ENCODE measurements around the gene INPP4B. TPM values are rescaled to one million over a fixed set of nuclear protein-coding genes. Genes with fewer than 3 reads are reported as not detected.

INPP4B gene
- total RNA-seq, 1 experiment from 2014 or later, result 0.07 TPM

DNA sequence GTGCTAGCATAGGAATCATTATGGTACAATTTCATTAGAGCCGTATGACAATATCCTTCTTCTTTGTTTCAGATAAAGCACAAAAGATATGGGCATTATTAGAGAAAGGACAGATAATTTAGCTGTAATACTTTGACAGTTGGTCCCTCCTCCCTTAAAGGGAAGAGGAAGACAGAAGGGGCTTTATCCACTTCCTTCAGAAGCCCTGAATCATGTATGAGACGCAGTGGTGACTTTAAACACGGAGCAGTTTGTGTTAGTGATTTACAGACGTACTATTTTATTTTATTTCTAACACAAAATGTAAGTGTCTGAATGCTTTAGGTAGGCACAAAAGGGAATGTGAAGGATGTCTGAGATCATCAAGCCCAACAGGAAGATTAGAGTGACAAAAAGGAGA, 742.1 kb downstream of the INPP4B start:
- Histone ChIP-seq H4K8ac (replicated peaks; ENCODE audit: insufficient read length, low read depth, low read length) (no peak overlapping the region), H3K14ac (ENCODE audit: insufficient read depth, low read length) (no peak overlapping the region), H3K56ac (ENCODE audit: insufficient read length, low read depth, low read length) (no peak overlapping the region), H2AFZ (ENCODE audit: low read length) (no peak overlapping the region), H3K27ac (ENCODE audit: insufficient read length, low read depth, low read length) (no peak overlapping the region), H2BK20ac (ENCODE audit: low read depth, low read length, poor library complexity, severe bottlenecking) (no peak overlapping the region), H3K27me3 (ENCODE audit: insufficient read depth, low read length) (no peaks in the 10 kb centered on the region), H4K20me1 (ENCODE audit: control insufficient read depth, insufficient read depth, insufficient read length) (no peaks in the 10 kb centered on the region), H2AK5ac (ENCODE audit: insufficient read length, low read length) (no peak overlapping the region), H3K4me2 (ENCODE audit: insufficient read depth, insufficient read length, low read length) (no peak overlapping the region), H3K18ac (ENCODE audit: insufficient read length, low read depth, low read length) (no peak overlapping the region), H3K23ac (ENCODE audit: insufficient read length, low read depth, low read length) (no peak overlapping the region), H2BK5ac (ENCODE audit: insufficient read length, low read length) (no peak overlapping the region), H2BK120ac (ENCODE audit: low read depth, low read length, poor library complexity, severe bottlenecking) (no peak overlapping the region), H4K5ac (ENCODE audit: insufficient read length, low read depth, low read length) (no peak overlapping the region), H3K9ac (ENCODE audit: extremely low read depth, insufficient read length, low read length) (no peak overlapping the region), H4K91ac (ENCODE audit: insufficient read length, low read depth, low read length) (no peak overlapping the region), H3K23me2 (ENCODE audit: insufficient read length, low read depth, low read length, poor library complexity, severe bottlenecking) (no peaks in the 10 kb centered on the region), H2BK15ac (ENCODE audit: low read depth, low read length) (no peak overlapping the region), H3K4ac (ENCODE audit: low read depth, low read length) (no peak overlapping the region), H3K79me1 (ENCODE audit: insufficient read depth, low read depth, low read length, poor library complexity, severe bottlenecking) (no peaks in the 10 kb centered on the region), H3K9me3 (ENCODE audit: control insufficient read depth, low read depth, low read length) (no peaks in the 10 kb centered on the region), H3K79me2 (ENCODE audit: insufficient read depth, low read length) (no peaks in the 10 kb centered on the region), H3T11ph (ENCODE audit: low read length) (no peak overlapping the region), H3K4me1 (ENCODE audit: insufficient read depth, low read length) (no peaks in the 10 kb centered on the region), H2BK12ac (ENCODE audit: insufficient read length, low read depth, low read length) (no peak overlapping the region)
- H3K36me3 Mint-ChIP-seq (ENCODE audit: insufficient read depth in 1 of 3, low read depth in 3 of 3), result no peaks in the 10 kb centered on the region
- no CpG with 5 or more reads among the region's 4 CpGs for WGBS (ENCODE audit: extremely low coverage, insufficient read length, low lambda C conversion rate)
- H3K4me1 Mint-ChIP-seq, result no peaks in the 10 kb centered on the region
- no peak overlapping the region for H3K27ac Mint-ChIP-seq
- H3K4me3 Mint-ChIP-seq, result no peak overlapping the region
- TF ChIP-seq, protein P1, sequence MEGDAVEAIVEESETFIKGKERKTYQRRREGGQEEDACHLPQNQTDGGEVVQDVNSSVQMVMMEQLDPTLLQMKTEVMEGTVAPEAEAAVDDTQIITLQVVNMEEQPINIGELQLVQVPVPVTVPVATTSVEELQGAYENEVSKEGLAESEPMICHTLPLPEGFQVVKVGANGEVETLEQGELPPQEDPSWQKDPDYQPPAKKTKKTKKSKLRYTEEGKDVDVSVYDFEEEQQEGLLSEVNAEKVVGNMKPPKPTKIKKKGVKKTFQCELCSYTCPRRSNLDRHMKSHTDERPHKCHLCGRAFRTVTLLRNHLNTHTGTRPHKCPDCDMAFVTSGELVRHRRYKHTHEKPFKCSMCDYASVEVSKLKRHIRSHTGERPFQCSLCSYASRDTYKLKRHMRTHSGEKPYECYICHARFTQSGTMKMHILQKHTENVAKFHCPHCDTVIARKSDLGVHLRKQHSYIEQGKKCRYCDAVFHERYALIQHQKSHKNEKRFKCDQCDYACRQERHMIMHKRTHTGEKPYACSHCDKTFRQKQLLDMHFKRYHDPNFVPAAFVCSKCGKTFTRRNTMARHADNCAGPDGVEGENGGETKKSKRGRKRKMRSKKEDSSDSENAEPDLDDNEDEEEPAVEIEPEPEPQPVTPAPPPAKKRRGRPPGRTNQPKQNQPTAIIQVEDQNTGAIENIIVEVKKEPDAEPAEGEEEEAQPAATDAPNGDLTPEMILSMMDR (conservative IDR thresholded peaks at IDR 0.05), result no peak
- no peaks in the 10 kb centered on the region for H3K9me3 Mint-ChIP-seq
- no peaks in the 10 kb centered on the region for H3K27me3 Mint-ChIP-seq (ENCODE audit: low read depth)
- DNase-seq, result no peak

Data from H9 (cell line).